Measurements from ENCODE around the gene PPP1R15A. TPM values are rescaled to one million over a fixed set of nuclear protein-coding genes. Genes with fewer than 3 reads are reported as not detected.
"Not testable (repeated sequence)": the region's sequence is repeated elsewhere in the genome, so short reads cannot be mapped to it uniquely, and the experiment has no call there.

The PPP1R15A gene
- total RNA-seq, 1 donor from 2014 or later: 76.4 TPM

GRCh38 chr19:48900477-48901406 is 28.5 kb downstream of the PPP1R15A start:
- peaks cover 32% of the 10 kb centered on the region for H3K36me3 ChIP-seq
- DNase-seq: no peak
- H3K4me1 ChIP-seq: peaks cover 46% of the 10 kb centered on the region
- no peaks in the 10 kb centered on the region for H3K9me3 ChIP-seq (replicated peaks)
- H3K27ac ChIP-seq (replicated peaks): peak overlapping the region; percentile 95
- H3K4me3 ChIP-seq: peak overlapping the region; percentile 92
- TF ChIP-seq, protein P1, sequence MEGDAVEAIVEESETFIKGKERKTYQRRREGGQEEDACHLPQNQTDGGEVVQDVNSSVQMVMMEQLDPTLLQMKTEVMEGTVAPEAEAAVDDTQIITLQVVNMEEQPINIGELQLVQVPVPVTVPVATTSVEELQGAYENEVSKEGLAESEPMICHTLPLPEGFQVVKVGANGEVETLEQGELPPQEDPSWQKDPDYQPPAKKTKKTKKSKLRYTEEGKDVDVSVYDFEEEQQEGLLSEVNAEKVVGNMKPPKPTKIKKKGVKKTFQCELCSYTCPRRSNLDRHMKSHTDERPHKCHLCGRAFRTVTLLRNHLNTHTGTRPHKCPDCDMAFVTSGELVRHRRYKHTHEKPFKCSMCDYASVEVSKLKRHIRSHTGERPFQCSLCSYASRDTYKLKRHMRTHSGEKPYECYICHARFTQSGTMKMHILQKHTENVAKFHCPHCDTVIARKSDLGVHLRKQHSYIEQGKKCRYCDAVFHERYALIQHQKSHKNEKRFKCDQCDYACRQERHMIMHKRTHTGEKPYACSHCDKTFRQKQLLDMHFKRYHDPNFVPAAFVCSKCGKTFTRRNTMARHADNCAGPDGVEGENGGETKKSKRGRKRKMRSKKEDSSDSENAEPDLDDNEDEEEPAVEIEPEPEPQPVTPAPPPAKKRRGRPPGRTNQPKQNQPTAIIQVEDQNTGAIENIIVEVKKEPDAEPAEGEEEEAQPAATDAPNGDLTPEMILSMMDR (IDR thresholded peaks at IDR 0.05; ENCODE audit: borderline replicate concordance): no peak
- no peaks in the 10 kb centered on the region for H3K27me3 ChIP-seq (ENCODE audit: low read depth)
- intact Hi-C loops (cut with micrococcal nuclease): loop anchor here (10.0 kb wide), 1 partner anchor 54 kb away; the partner anchor contains the start of gene BAX

DNA sequence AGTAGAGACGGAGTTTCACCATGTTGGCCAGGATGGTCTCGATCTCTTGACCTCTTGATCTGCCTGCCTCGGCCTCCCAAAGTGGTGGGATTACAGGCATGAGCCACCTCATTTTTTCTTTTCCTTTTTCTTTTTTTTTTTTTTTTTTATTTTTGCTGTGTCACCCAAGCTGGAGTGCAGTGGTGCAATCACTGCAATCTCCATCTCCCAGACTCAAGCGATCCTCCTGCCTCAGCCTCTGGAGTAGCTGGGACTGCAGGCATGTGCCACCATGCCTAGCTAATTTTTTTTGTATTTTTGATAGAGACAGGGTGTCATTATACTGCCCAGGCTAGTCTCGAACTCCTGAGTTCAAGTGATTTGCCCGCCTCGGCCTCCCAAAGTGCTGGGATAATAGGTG is 30.1 kb downstream of the PPP1R15A start:
- peaks cover 47% of the 10 kb centered on the region for H3K36me3 ChIP-seq
- not testable (repeated sequence) for DNase-seq; H3K27ac ChIP-seq (replicated peaks); H3K9me3 ChIP-seq (replicated peaks); H3K27me3 ChIP-seq (ENCODE audit: low read depth)
- intact Hi-C loops (cut with micrococcal nuclease): loop anchor here (10.0 kb wide), 1 partner anchor 53 kb away; the partner anchor contains the start of gene BAX
- H3K4me1 ChIP-seq: peaks cover 38% of the 10 kb centered on the region
- H3K4me3 ChIP-seq: peak overlapping the region; percentile 92

DNA sequence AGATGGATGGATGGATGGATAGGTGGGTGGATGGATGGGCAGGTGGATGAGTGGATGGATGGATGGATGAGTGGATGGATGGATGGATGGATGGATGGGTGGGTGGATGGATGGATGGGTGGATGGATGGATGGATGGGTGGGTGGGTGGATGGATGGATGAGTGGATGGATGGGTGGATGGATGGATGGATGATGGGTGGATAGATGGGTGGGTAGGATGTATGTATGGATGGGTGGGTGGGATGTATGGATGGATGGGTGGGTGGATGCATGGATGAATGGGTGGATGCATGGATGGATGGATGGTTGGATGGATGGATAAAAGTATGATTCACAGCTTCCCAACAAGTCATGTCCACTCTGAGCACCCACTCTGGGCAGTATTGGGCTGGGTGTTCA is 31.6 kb downstream of the PPP1R15A start:
- H3K27me3 ChIP-seq (ENCODE audit: low read depth); H3K4me3 ChIP-seq; H3K27ac ChIP-seq (replicated peaks); DNase-seq; H3K9me3 ChIP-seq (replicated peaks): not testable (repeated sequence)
- intact Hi-C loops (cut with micrococcal nuclease): loop anchor here (10.0 kb wide), 1 partner anchor 51 kb away; the partner anchor contains the start of gene BAX
- H3K36me3 ChIP-seq: peaks cover 59% of the 10 kb centered on the region
- H3K4me1 ChIP-seq: peaks cover 44% of the 10 kb centered on the region

DNA sequence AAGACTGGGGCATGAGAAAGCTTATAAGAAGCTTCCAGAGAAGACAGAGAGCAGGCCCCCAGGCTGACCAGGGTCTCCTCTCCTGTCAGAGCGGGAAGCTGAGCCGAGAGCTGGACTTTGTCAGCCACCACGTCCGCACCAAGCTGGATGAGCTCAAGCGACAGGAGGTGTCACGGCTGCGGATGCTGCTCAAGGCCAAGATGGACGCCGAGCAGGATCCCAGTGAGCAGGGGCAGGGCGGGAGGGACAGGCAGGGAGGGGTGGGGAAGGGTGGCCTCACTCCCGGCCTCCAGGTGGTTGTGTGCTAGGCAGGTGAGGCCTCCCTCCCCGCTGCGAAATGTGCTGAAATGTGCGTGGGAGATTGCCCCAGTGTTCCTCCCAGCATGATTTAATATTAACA is 33.4 kb downstream of the PPP1R15A start:
- H3K27me3 ChIP-seq (ENCODE audit: low read depth): no peaks in the 10 kb centered on the region
- H3K4me3 ChIP-seq: no peak overlapping the region
- no peak for DNase-seq
- H3K9me3 ChIP-seq (replicated peaks): no peaks in the 10 kb centered on the region
- TF ChIP-seq, protein P1 (IDR thresholded peaks at IDR 0.05; ENCODE audit: borderline replicate concordance): no peak
- intact Hi-C loops (cut with micrococcal nuclease): loop anchor here (10.0 kb wide), 1 partner anchor 49 kb away; the partner anchor contains the start of gene BAX
- H3K27ac ChIP-seq (replicated peaks): no peak overlapping the region
- peaks cover 47% of the 10 kb centered on the region for H3K4me1 ChIP-seq
- H3K36me3 ChIP-seq: peaks cover 78% of the 10 kb centered on the region

DNA sequence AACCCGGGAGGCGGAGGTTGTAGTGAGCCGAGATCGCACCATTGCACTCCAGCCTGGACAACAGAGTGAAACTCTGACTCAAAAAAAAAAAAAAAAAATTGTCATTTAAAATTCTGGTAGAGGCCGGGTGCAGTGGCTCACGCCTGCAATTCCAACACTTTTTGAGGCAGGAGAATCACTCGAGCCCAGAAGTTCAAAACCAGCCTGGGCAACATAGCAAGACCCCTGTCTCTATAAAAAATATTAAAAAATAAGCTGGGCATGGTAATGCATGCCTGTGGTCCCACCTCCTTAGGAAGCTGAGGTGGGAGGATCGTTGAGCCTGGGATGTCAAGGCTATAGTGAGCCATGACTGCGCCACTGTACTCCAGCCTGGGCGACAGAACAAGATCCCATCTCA is 34.1 kb downstream of the PPP1R15A start:
- intact Hi-C loops (cut with micrococcal nuclease): loop anchor here (10.0 kb wide), 1 partner anchor 48 kb away; the partner anchor contains the start of gene BAX
- Histone ChIP-seq H3K27me3 (ENCODE audit: low read depth) (no peaks in the 10 kb centered on the region), H3K27ac (replicated peaks) (no peak overlapping the region), H3K36me3 (peaks cover 85% of the 10 kb centered on the region), H3K4me1 (peaks cover 40% of the 10 kb centered on the region), H3K4me3 (no peak overlapping the region), H3K9me3 (replicated peaks) (no peaks in the 10 kb centered on the region)
- DNase-seq: no peak
- TF ChIP-seq, protein P1 (IDR thresholded peaks at IDR 0.05; ENCODE audit: borderline replicate concordance): no peak

- DNase-seq: no peak
- H3K9me3 ChIP-seq (replicated peaks): no peaks in the 10 kb centered on the region
- intact Hi-C loops (cut with micrococcal nuclease): loop anchor here (10.0 kb wide), 1 partner anchor 47 kb away; the partner anchor contains the start of gene BAX
- no peaks in the 10 kb centered on the region for H3K27me3 ChIP-seq (ENCODE audit: low read depth)
- TF ChIP-seq, protein P1 (IDR thresholded peaks at IDR 0.05; ENCODE audit: borderline replicate concordance): no peak
- peak overlapping the region; percentile 76 for H3K27ac ChIP-seq (replicated peaks)
- H3K4me1 ChIP-seq: peaks cover 27% of the 10 kb centered on the region
- H3K36me3 ChIP-seq: peaks cover 86% of the 10 kb centered on the region
- H3K4me3 ChIP-seq: no peak overlapping the region
Measured at GRCh38 chr19:48907671-48908070, 35.5 kb downstream of the PPP1R15A start.

DNA sequence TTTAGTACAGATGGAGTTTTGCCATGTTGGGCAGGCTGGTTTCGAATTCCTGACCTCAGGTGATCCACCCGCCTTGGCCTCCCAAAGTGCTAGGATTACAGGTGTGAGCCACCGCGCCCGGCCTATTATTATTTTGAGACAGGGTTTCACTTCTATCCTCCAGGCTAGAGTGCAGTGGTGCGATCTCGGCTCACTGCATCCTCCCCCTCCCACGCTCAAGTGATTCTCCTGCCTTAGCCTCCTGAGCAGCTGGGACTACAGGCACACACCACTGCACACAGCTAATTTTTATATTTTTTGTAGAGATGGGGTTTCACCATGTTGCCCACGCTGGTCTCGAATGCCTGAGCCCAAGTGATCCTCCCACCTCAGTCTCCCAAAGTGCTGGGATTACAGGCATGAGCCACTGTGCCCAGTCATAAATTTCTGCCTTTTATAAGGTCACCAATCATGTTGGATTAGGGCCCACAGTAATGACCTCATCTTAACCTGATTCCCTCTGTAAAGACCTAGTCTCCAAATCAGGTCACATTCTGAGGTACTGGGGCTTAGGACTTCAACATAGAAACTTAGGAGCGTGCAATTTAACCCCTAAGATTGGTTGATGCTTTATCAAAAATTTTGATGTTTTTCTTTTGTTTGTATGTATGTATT is 37.3 kb downstream of the PPP1R15A start:
- H3K9me3 ChIP-seq (replicated peaks); H3K4me3 ChIP-seq; H3K27me3 ChIP-seq (ENCODE audit: low read depth); DNase-seq: not testable (repeated sequence)
- peaks cover 97% of the 10 kb centered on the region for H3K36me3 ChIP-seq
- intact Hi-C loops (cut with micrococcal nuclease): loop anchor here (10.0 kb wide), 1 partner anchor 45 kb away; the partner anchor contains the start of gene BAX
- peak overlapping the region; percentile 76 for H3K27ac ChIP-seq (replicated peaks)
- peaks cover 29% of the 10 kb centered on the region for H3K4me1 ChIP-seq
